Stimulated activated naive CD8-positive, alpha-beta T cell treated with anti-CD3 and anti-CD28 coated beads, Interleukin-15, amount 100 ng/mL, for 72 hours (primary cell): ENCODE results near the gene PPP1R14D.
A peak's percentile ranks its signal among the peaks of the same experiment; 100 is the strongest.

ENCODE experiments used
- ATAC-seq: fragments of 150-1000 bp; cut with Tn5 transposase; 2 replicates; pipeline ENCODE4 v1.10.0; 2021; ENCODE audit warnings: mild to moderate bottlenecking, moderate library complexity
- DNase-seq, 2 donors: peaks; one replicate each; pipeline ENCODE4 v3.0.0; 2021 to 2022
- H3K27ac Mint-ChIP-seq, 2 donors: one replicate each; pipeline ENCODE4 v1.8.0; 2022; ENCODE audit warnings: mild to moderate bottlenecking in 2 of 2, mixed read lengths in 2 of 2, moderate library complexity in 2 of 2
- H3K27me3 Mint-ChIP-seq: one replicate; pipeline ENCODE4 v1.8.0; 2022; ENCODE audit warnings: mixed read lengths
- H3K4me1 Mint-ChIP-seq: one replicate; pipeline ENCODE4 v1.8.0; 2022; ENCODE audit warnings: mild to moderate bottlenecking, mixed read lengths
- H3K4me3 Mint-ChIP-seq, 2 donors: one replicate each; pipeline ENCODE4 v1.8.0; 2022; ENCODE audit warnings: mild to moderate bottlenecking in 2 of 2, mixed read lengths in 2 of 2, moderate library complexity in 1 of 2
- H3K9me3 Mint-ChIP-seq, 2 donors: one replicate each; pipeline ENCODE4 v1.8.0; 2022; ENCODE audit warnings: mixed read lengths in 2 of 2

The PPP1R14D gene

GRCh38 chr15:40807888-40808461 lies 20.5 kb downstream of the PPP1R14D start:
- Mint-ChIP-seq H3K27ac (peak overlapping the region; percentile 97 to 100), H3K9me3 (no peaks in the 10 kb centered on the region), H3K4me3 (peak overlapping the region; percentile 95 to 100), H3K4me1 (peaks cover 21% of the 10 kb centered on the region), H3K27me3 (no peaks in the 10 kb centered on the region)
- ATAC-seq (no peak), DNase-seq (no peak)

DNA sequence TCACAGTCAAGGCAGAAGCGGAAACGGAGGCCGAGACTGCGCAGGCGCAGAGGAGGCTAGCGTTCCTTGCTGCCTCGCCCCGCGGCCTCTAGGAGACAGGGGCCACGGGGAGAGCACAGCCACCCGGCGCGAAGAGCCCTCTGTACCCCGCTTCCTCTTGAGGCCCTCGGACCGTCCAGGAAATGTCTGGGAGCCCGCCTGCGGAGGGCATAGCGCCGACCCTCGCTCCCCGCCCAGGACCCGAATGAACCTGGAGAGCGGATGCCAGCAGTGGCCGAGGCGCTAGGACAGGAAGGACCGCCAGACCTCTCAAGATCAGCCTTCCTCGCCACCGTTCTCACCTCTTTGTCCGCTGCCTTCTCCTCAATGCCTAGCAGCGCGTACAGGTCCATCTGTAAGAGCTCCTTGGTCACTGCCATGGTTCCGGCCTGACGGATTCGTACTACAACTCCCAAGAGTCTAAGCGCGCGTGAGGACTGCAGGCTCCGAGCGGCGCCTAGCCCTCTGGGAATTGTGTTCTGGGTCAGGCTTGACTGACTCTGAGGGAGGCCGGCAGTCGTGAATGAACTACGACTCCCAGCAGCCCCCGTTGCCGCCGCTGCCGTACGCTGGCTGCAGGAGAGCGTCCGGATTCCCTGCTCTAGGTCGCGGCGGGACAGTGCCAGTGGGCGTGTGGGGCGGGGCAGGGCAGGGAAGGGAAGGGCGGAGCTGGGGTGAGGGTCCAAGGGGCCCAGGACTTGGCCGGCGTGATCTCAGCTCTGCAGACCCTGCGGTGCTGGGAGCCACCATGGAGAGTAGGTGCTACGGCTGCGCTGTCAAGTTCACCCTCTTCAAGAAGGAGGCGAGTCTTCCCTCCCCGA lies 21.2 kb downstream of the PPP1R14D start, which contains the start of the genes DNAJC17 and ZFYVE19:
Gene DNAJC17, minus strand, starts transcription at position 446 of the 860 bp plus-strand sequence. Its CDS starts 27 bp downstream, at position 419.
Gene ZFYVE19, plus strand, starts transcription at position 62 of the 860 bp plus-strand sequence. Its CDS starts 501 bp downstream, at position 563.
- Mint-ChIP-seq H3K27me3 (no peaks in the 10 kb centered on the region), H3K4me1 (peaks cover 24% of the 10 kb centered on the region), H3K27ac (peak within 1 kb of the TSS; percentile 97 to 100), H3K9me3 (no peaks in the 10 kb centered on the region), H3K4me3 (peak within 1 kb of the TSS; percentile 95 to 100)
- DNase-seq, result peak; percentile 90 to 95
- peak; percentile 98 for ATAC-seq

DNA sequence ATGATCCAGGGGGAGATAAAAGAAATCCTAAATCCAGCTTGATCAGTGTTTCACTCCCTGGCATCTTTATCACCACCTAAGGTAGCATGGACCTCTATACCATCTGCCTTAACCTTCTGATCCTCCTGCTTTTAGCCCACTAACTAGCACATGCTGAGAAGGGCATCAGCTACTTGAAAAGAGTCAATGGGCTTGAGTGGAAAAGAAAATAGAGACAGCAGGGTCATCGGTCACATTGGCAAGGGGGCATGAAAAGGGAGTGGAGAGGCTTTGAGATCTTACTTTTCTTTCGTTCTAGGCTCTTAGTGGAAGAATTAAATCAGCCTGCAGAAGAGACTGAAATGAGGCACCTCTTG lies 21.9 kb downstream of the PPP1R14D start:
- ATAC-seq, result peak; percentile 3
- H3K4me1 Mint-ChIP-seq, result peaks cover 30% of the 10 kb centered on the region

GRCh38 chr15:40803688-40804087 lies 24.8 kb downstream of the PPP1R14D start:
- no peak for DNase-seq
- Mint-ChIP-seq H3K27me3 (no peaks in the 10 kb centered on the region), H3K9me3 (no peaks in the 10 kb centered on the region), H3K27ac (no peak overlapping the region), H3K4me3 (no peak overlapping the region), H3K4me1 (peaks cover 31% of the 10 kb centered on the region)
- ATAC-seq, result no peak

More for the DNA sequence above, 21.9 kb downstream of the PPP1R14D start:
- DNase-seq, result no peak
- peak overlapping the region; percentile 95 to 100 for H3K4me3 Mint-ChIP-seq
- H3K27me3 Mint-ChIP-seq, result no peaks in the 10 kb centered on the region
- peak overlapping the region; percentile 97 to 100 for H3K27ac Mint-ChIP-seq
- no peaks in the 10 kb centered on the region for H3K9me3 Mint-ChIP-seq

- ATAC-seq (no peak), DNase-seq (no peak)
- Mint-ChIP-seq H3K4me1 (peaks cover 31% of the 10 kb centered on the region), H3K4me3 (no peak overlapping the region), H3K27me3 (no peaks in the 10 kb centered on the region), H3K27ac (no peak overlapping the region), H3K9me3 (no peaks in the 10 kb centered on the region)
These were observed 25.4 kb downstream of the PPP1R14D start for GRCh38 chr15:40803076-40803475.

- no peaks in the 10 kb centered on the region for H3K9me3 Mint-ChIP-seq
- peaks cover 27% of the 10 kb centered on the region for H3K4me1 Mint-ChIP-seq
- H3K27ac Mint-ChIP-seq, result no peak overlapping the region
- no peaks in the 10 kb centered on the region for H3K27me3 Mint-ChIP-seq
- ATAC-seq, result no peak
- no peak overlapping the region for H3K4me3 Mint-ChIP-seq
- no peak for DNase-seq
These were observed 29.0 kb downstream of the PPP1R14D start for GRCh38 chr15:40799523-40799922.

- no peak for DNase-seq
- Mint-ChIP-seq H3K4me3 (no peak overlapping the region), H3K4me1 (peaks cover 29% of the 10 kb centered on the region), H3K9me3 (no peaks in the 10 kb centered on the region), H3K27ac (no peak overlapping the region), H3K27me3 (no peaks in the 10 kb centered on the region)
- ATAC-seq, result no peak
These were observed 32.0 kb downstream of the PPP1R14D start for GRCh38 chr15:40796512-40796911.

DNA sequence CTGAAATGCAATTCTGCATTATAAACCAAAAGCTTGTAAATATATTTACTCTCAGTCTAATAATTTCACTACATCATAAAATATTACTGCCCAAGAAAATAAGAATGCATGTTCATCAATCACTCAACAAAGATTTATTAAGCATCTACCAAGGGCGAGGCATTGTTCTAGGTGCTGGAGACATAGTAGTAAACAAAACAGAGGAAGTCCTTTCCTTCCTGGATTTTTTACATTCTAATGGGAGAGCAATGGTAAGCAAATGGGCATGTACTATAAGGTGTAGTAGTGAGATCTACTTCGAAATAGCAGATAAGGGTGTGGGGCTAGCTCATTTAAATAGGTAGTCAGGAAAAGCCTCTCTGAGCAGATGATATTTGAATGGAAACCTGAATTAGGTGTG lies 32.5 kb downstream of the PPP1R14D start:
- ATAC-seq, result no peak

DNA sequence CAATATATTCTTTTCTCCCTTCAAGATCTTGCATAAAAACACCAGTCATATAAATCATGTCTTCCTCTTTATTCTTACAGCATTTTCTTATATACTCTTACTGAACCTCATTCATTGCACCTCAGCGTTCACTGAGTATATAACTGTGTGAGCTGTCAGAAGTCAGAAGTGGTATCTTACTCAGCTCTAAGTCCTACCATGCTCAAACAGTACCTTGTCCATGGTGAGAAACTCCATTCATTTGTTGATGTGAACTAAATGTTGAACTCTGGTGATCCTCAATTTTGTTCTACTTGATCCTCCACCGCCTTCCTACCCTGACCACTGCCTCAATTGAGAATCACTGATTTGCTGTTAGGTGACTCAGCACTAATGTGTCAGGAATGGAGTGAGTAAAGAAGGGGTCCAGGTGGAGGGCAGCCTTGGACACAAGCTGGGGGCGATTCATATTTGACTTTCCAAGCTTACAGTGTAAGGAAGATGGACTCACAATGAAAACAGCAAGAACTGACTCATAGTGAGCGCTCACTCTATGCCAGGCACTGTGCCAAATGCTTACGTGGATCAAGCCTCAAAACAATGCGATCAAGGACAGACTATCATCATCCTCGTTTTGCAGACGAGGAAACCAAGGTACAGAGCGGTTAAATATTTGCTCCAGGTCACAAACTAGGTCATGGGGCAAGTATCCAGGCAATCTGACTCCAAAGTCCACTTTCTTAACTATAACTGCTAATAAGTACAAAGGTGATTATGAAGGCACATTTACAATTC lies 35.1 kb downstream of the PPP1R14D start:
- no peak for DNase-seq
- Mint-ChIP-seq H3K4me3 (no peak overlapping the region), H3K4me1 (peaks cover 28% of the 10 kb centered on the region), H3K9me3 (no peaks in the 10 kb centered on the region), H3K27ac (no peak overlapping the region), H3K27me3 (no peaks in the 10 kb centered on the region)
- peak; percentile 37 for ATAC-seq

More for the DNA sequence above, 32.5 kb downstream of the PPP1R14D start:
- DNase-seq, result no peak
- H3K27me3 Mint-ChIP-seq, result no peaks in the 10 kb centered on the region
- H3K27ac Mint-ChIP-seq, result no peak overlapping the region
- no peak overlapping the region for H3K4me3 Mint-ChIP-seq
- no peaks in the 10 kb centered on the region for H3K9me3 Mint-ChIP-seq
- peaks cover 24% of the 10 kb centered on the region for H3K4me1 Mint-ChIP-seq

- ATAC-seq (no peak), DNase-seq (no peak)
- Mint-ChIP-seq H3K4me1 (peaks cover 30% of the 10 kb centered on the region), H3K27me3 (no peaks in the 10 kb centered on the region), H3K4me3 (no peak overlapping the region), H3K27ac (no peak overlapping the region), H3K9me3 (no peaks in the 10 kb centered on the region)
These were observed 36.1 kb downstream of the PPP1R14D start for GRCh38 chr15:40792394-40792793.

DNA sequence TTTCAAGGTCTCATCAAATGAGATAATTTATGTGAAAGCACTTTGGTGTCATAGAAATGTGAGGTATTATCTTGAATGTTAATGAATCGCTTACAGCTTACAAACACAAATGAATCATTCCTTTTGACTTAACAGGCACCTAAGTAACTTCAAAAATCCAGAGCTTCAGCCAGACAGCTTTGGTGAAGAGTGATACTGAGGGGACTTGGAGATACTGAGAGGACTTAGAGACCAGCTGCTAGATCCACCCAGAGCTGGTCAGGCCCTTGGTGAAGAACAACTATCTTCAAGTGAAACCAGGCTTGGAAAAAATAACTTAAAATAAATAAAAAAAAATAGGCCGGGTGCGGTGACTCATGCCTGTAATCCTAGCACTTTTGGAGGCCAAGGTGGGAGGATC lies 37.8 kb downstream of the PPP1R14D start:
- Mint-ChIP-seq H3K27ac (no peak overlapping the region), H3K4me1 (peaks cover 45% of the 10 kb centered on the region), H3K27me3 (no peaks in the 10 kb centered on the region), H3K4me3 (no peak overlapping the region), H3K9me3 (no peaks in the 10 kb centered on the region)
- DNase-seq, result no peak
- no peak for ATAC-seq

DNA sequence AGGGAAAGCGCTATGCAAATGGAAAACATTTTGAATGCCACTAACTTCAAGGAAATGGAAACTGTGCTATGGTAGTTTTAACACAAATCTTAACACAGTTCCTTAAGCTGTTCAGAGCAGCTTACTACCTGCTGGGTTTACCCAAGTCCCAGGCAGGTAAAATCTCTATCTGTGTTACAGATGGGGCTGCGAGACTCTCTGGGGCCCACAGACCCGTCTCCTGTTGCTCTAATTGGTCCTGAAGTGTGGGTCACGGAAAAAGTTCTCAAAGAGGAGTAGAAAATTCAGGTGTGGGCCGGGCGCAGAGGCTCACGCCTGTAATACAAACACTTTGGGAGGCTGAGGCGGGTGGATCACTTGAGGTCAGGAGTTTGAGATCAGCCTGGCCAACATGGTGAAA lies 38.5 kb downstream of the PPP1R14D start:
- H3K27me3 Mint-ChIP-seq, result no peaks in the 10 kb centered on the region
- ATAC-seq (no peak), DNase-seq (no peak)
- H3K4me1 Mint-ChIP-seq, result peaks cover 45% of the 10 kb centered on the region
- H3K27ac Mint-ChIP-seq, result no peak overlapping the region
- H3K9me3 Mint-ChIP-seq, result no peaks in the 10 kb centered on the region
- no peak overlapping the region for H3K4me3 Mint-ChIP-seq

GRCh38 chr15:40789119-40789518 lies 39.4 kb downstream of the PPP1R14D start:
- Mint-ChIP-seq H3K4me1 (peaks cover 45% of the 10 kb centered on the region), H3K27ac (peak overlapping the region; percentile 0 to 43), H3K27me3 (no peaks in the 10 kb centered on the region), H3K4me3 (no peak overlapping the region), H3K9me3 (no peaks in the 10 kb centered on the region)
- ATAC-seq (no peak), DNase-seq (no peak)

GRCh38 chr15:40787991-40788390 lies 40.5 kb downstream of the PPP1R14D start:
- no peaks in the 10 kb centered on the region for H3K9me3 Mint-ChIP-seq
- H3K4me1 Mint-ChIP-seq, result peaks cover 42% of the 10 kb centered on the region
- ATAC-seq, result peak; percentile 41
- no peaks in the 10 kb centered on the region for H3K27me3 Mint-ChIP-seq
- peak overlapping the region in 1 of 2 donors; percentile 10 for H3K4me3 Mint-ChIP-seq
- DNase-seq, result no peak
- peak overlapping the region in 1 of 2 donors; percentile 67 for H3K27ac Mint-ChIP-seq

DNA sequence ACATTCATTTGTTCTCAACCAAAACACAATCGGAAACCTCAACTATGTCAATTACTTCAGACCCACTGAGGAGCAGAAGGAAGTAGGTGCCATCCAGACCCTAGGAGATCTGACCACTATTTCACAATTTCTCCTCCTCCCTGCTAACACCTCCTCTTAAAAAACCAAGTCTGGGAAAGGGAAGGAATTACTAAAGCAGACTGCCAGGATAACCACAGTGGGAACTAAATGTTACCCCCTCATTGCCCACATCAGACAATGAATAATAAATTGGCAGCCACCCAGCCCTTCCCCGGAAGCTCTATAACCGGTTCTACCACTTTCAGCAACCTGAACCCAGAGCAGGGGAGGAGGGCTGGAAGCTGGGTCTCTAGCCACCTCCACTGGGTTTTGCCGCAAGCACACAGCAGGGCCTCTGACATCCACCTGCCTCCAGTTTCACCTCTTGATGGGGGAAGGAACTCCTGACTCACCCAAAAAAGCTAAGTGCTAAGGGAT lies 41.1 kb downstream of the PPP1R14D start:
- H3K27me3 Mint-ChIP-seq, result no peaks in the 10 kb centered on the region
- ATAC-seq (peak; percentile 95), DNase-seq (peak; percentile 34 to 74)
- peak overlapping the region; percentile 10 to 42 for H3K4me3 Mint-ChIP-seq
- H3K9me3 Mint-ChIP-seq, result no peaks in the 10 kb centered on the region
- peaks cover 48% of the 10 kb centered on the region for H3K4me1 Mint-ChIP-seq
- no peak overlapping the region for H3K27ac Mint-ChIP-seq
